ENCODE data around the gene KIF12. TPM values are rescaled to one million over a fixed set of nuclear protein-coding genes. Genes with fewer than 3 reads are reported as not detected.

KIF12 gene
- total RNA-seq, 1 experiment from 2014 or later = not detected

DNA sequence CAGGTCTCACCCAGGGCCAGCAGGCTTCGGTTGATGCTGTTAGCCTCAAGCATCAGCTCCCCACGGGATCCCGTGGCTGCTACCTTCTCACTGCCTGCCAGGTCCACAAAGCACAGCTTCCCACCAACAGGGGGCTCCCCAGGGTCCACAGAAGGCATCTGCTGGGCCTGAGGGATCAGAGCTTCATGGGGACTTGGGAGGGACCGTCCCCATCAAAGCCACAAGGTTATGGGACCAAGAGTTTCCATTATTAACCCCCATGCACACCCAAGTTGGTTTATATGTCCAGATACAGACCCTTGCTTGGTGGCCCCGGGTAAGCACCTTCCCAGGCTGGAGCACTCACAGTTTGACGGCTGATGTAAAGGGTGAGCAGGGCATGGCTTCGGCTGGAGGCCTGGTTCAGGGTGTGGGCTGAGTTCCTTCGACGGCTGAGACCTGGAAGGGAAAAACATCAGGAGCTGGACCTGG is 3.0 kb downstream of the KIF12 start:
- H3K79me2 ChIP-seq (ENCODE audit: low read depth) = no peaks in the 10 kb centered on the region
- ChIA-PET POLR2A (ENCODE audit: unreplicated experiment) (no interaction called here), CTCF (no interaction called here)
- H4K20me1 ChIP-seq (ENCODE audit: insufficient read depth) = no peaks in the 10 kb centered on the region
- no peak overlapping the region for H3K4me3 ChIP-seq
- TF ChIP-seq EZH2 (IDR thresholded peaks at IDR 0.05; ENCODE audit: low read depth) = no peak
- TF ChIP-seq, protein P1, sequence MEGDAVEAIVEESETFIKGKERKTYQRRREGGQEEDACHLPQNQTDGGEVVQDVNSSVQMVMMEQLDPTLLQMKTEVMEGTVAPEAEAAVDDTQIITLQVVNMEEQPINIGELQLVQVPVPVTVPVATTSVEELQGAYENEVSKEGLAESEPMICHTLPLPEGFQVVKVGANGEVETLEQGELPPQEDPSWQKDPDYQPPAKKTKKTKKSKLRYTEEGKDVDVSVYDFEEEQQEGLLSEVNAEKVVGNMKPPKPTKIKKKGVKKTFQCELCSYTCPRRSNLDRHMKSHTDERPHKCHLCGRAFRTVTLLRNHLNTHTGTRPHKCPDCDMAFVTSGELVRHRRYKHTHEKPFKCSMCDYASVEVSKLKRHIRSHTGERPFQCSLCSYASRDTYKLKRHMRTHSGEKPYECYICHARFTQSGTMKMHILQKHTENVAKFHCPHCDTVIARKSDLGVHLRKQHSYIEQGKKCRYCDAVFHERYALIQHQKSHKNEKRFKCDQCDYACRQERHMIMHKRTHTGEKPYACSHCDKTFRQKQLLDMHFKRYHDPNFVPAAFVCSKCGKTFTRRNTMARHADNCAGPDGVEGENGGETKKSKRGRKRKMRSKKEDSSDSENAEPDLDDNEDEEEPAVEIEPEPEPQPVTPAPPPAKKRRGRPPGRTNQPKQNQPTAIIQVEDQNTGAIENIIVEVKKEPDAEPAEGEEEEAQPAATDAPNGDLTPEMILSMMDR (conservative IDR thresholded peaks at IDR 0.05) = no peak
- H3K9me3 ChIP-seq (ENCODE audit: insufficient read depth, low read depth) = no peaks in the 10 kb centered on the region
- no peaks in the 10 kb centered on the region for H3K4me1 ChIP-seq (replicated peaks; ENCODE audit: insufficient read depth)
- no peaks in the 10 kb centered on the region for H3K9me2 ChIP-seq (ENCODE audit: insufficient read depth)
- no peak overlapping the region for H3K4me2 ChIP-seq
- no peaks in the 10 kb centered on the region for H3K36me3 ChIP-seq (ENCODE audit: low read depth)
- no TSS peak for BruUV-seq (replicated peaks)
- intact Hi-C loops (cut with micrococcal nuclease; ENCODE audit: unreplicated experiment) = no loop called here
- no peaks in the 10 kb centered on the region for H3F3A ChIP-seq (ENCODE audit: insufficient read depth, low read depth)
- H3K27ac ChIP-seq = no peak overlapping the region
- peaks cover 4% of the 10 kb centered on the region; the same call in 1 of the 2 replicates for H3K27me3 ChIP-seq (ENCODE audit: insufficient read depth, low read depth)
- no peak for DNase-seq
- no peak overlapping the region for H2AFZ ChIP-seq

DNA sequence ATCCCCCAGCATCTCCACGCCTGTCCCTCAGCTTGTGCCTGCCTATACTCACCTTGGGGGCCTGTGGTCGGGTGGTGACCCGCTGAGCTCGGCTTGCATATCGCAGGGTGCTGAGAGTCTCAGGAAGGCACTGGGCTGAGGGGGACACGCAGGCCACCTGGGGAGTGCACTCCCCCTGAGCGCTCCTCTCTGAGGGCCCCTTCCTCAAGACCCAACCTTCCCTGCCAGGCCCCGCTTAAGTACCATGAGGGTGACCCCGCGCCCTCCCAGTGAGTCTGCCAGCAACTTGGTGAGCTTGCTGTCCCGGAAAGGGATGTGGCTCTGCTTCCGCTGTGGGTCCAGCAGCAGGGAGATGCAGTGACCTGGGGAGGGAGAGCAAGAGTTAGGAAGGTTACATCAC is 4.1 kb downstream of the KIF12 start:
- H3K4me3 ChIP-seq = no peak overlapping the region

DNA sequence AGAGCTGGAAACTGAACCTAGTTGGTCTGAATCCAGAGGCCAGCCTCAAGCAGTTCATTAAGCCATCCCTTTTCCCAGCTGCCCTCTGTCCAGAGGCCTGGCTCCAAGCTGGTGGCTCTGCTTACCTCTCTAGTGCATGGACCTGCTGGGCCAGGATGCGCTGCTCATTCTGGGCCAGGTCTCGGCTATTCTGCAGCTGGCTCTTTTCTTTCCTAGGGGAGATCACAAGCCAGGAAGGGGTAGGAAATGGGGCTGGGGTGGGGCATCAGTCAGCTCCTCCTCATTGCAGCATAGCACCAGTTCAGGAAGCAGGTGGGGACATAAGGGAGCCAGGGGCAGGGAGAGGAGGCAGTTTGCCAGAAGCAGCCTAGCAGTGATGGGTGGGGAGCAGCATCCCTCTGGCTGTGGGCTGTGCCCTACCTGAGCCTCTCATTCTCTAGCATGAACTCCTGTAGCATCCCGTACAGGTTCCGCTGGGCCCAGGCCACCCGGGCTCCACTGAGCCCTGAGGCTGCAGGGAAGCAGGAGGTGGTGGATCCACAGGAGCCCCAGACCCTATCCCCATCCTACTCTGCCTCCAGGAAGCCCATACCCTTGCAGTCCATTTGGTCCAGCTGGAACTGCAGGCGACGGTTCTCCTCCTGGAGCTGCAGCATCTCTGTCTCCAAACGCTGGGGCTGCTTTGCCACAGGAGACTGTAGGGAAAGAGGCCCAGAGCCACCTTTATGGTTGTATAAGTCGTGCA is 5.2 kb downstream of the KIF12 start:
- CTCF ChIA-PET = no interaction called here
- intact Hi-C loops (cut with micrococcal nuclease; ENCODE audit: unreplicated experiment) = no loop called here

More for the DNA sequence above, 4.1 kb downstream of the KIF12 start:
- no peaks in the 10 kb centered on the region for H3K79me2 ChIP-seq (ENCODE audit: low read depth)
- no peaks in the 10 kb centered on the region for H3K9me2 ChIP-seq (ENCODE audit: insufficient read depth)
- H3K4me1 ChIP-seq (replicated peaks; ENCODE audit: insufficient read depth) = no peaks in the 10 kb centered on the region
- intact Hi-C loops (cut with micrococcal nuclease; ENCODE audit: unreplicated experiment) = no loop called here
- H3F3A ChIP-seq (ENCODE audit: insufficient read depth, low read depth) = no peaks in the 10 kb centered on the region
- CTCF ChIA-PET = no interaction called here
- no peaks in the 10 kb centered on the region for H4K20me1 ChIP-seq (ENCODE audit: insufficient read depth)
- TF ChIP-seq, protein P1 (conservative IDR thresholded peaks at IDR 0.05) = no peak
- no peak for TF ChIP-seq EZH2 (IDR thresholded peaks at IDR 0.05; ENCODE audit: low read depth)
- POLR2A ChIA-PET (ENCODE audit: unreplicated experiment) = no interaction called here
- H3K27ac ChIP-seq = no peak overlapping the region
- BruUV-seq (replicated peaks) = no TSS peak
- H2AFZ ChIP-seq = no peak overlapping the region
- no peaks in the 10 kb centered on the region for H3K9me3 ChIP-seq (ENCODE audit: insufficient read depth, low read depth)
- DNase-seq = no peak
- H3K36me3 ChIP-seq (ENCODE audit: low read depth) = no peaks in the 10 kb centered on the region
- no peak overlapping the region for H3K4me2 ChIP-seq
- peaks cover 4% of the 10 kb centered on the region; the same call in 1 of the 2 replicates for H3K27me3 ChIP-seq (ENCODE audit: insufficient read depth, low read depth)

More for the DNA sequence above, 5.2 kb downstream of the KIF12 start:
- TF ChIP-seq, protein P1 (conservative IDR thresholded peaks at IDR 0.05) = no peak
- no peak for TF ChIP-seq EZH2 (IDR thresholded peaks at IDR 0.05; ENCODE audit: low read depth)
- H3K4me1 ChIP-seq (replicated peaks; ENCODE audit: insufficient read depth) = no peaks in the 10 kb centered on the region
- H3K9me2 ChIP-seq (ENCODE audit: insufficient read depth) = no peaks in the 10 kb centered on the region
- no peaks in the 10 kb centered on the region for H3F3A ChIP-seq (ENCODE audit: insufficient read depth, low read depth)
- H3K27ac ChIP-seq = no peak overlapping the region
- H2AFZ ChIP-seq = no peak overlapping the region
- H3K27me3 ChIP-seq (ENCODE audit: insufficient read depth, low read depth) = peaks cover 6% of the 10 kb centered on the region; the same call in 1 of the 2 replicates
- no peak for DNase-seq
- BruUV-seq (replicated peaks) = no TSS peak
- no peaks in the 10 kb centered on the region for H3K79me2 ChIP-seq (ENCODE audit: low read depth)
- H3K4me2 ChIP-seq = no peak overlapping the region
- no peaks in the 10 kb centered on the region for H3K9me3 ChIP-seq (ENCODE audit: insufficient read depth, low read depth)
- no peaks in the 10 kb centered on the region for H3K36me3 ChIP-seq (ENCODE audit: low read depth)
- H3K4me3 ChIP-seq = no peak overlapping the region
- POLR2A ChIA-PET (ENCODE audit: unreplicated experiment) = no interaction called here
- no peaks in the 10 kb centered on the region for H4K20me1 ChIP-seq (ENCODE audit: insufficient read depth)

Data from PC-9 (cell line).